HFFc6 (cell line): ENCODE results near the gene TMEM154. TPM values are rescaled to one million over a fixed set of nuclear protein-coding genes. Genes with fewer than 3 reads are reported as not detected.

Source experiments
- DNase-seq: peaks from one replicate; pipeline ENCODE4 v3.0.0-alpha.2; 2018
- H3K27ac Mint-ChIP-seq: 2 replicates; pipeline ENCODE4 v1.8.0; 2020; ENCODE audit warnings: mild to moderate bottlenecking, mixed read lengths
- H3K27me3 Mint-ChIP-seq: 2 replicates; pipeline ENCODE4 v1.8.0; 2021; ENCODE audit warnings: mild to moderate bottlenecking, moderate library complexity, mixed read lengths; ENCODE audit not compliant: insufficient read depth
- H3K36me3 Mint-ChIP-seq: 2 replicates; pipeline ENCODE4 v1.8.0; 2021; ENCODE audit warnings: low read depth, mixed read lengths
- H3K4me1 Mint-ChIP-seq: 2 replicates; pipeline ENCODE4 v1.8.0; 2020; ENCODE audit warnings: low read depth, mixed read lengths
- H3K4me3 Mint-ChIP-seq: 2 replicates; pipeline ENCODE4 v1.8.0; 2020; ENCODE audit warnings: mild to moderate bottlenecking, moderate library complexity, mixed read lengths
- H3K9me3 Mint-ChIP-seq: 2 replicates; pipeline ENCODE4 v1.8.0; 2020; ENCODE audit warnings: mild to moderate bottlenecking, mixed read lengths
- total RNA-seq, 6 experiments: library from RNA; stranded (reverse); fragmentation: NEBNext Ultra II Directional; extraction: Animal tissue kit (Norgen Biotek cat#: 25700); gene quantifications; 2 replicates in 1 of 6; 3 replicates in 5 of 6; pipeline ENCODE4 v1.2.3, GENCODE V29; 2021
- TF ChIP-seq, protein P1 (sequence below): fragments of 200-600 bp; sonication (generic); IDR thresholded peaks from 2 replicates; pipeline ENCODE4 v1.5.0; 2021; ENCODE audit warnings: antibody characterized with exemption, mild to moderate bottlenecking

TMEM154 gene
- total RNA-seq, 6 experiments from 2014 or later: 0.23 to 4.0 (median 0.95) TPM

DNA sequence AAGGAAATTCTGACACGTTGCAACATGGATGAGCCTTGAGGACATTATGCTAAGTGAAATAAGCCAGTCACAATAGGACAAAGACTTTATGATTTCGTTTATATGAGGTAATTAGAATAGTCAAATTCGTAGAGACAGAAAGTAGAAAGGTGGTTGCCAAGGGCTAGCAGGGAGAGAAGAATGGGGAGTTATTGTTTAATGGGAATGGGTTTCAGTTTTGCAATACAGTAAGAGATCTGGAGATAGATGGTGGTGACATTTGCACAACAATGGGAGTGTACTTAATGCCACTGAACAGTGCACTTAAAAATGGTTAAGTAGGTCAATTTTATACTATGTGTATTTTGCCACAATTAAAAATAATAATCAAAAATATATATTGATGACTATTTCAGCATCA, 43.4 kb upstream of the TMEM154 start:
- H3K36me3 Mint-ChIP-seq: no peaks in the 10 kb centered on the region
- DNase-seq: no peak
- no peaks in the 10 kb centered on the region for H3K4me1 Mint-ChIP-seq
- H3K4me3 Mint-ChIP-seq: no peak overlapping the region
- H3K27me3 Mint-ChIP-seq: peaks cover 31% of the 10 kb centered on the region
- H3K9me3 Mint-ChIP-seq: no peaks in the 10 kb centered on the region
- TF ChIP-seq, protein P1, sequence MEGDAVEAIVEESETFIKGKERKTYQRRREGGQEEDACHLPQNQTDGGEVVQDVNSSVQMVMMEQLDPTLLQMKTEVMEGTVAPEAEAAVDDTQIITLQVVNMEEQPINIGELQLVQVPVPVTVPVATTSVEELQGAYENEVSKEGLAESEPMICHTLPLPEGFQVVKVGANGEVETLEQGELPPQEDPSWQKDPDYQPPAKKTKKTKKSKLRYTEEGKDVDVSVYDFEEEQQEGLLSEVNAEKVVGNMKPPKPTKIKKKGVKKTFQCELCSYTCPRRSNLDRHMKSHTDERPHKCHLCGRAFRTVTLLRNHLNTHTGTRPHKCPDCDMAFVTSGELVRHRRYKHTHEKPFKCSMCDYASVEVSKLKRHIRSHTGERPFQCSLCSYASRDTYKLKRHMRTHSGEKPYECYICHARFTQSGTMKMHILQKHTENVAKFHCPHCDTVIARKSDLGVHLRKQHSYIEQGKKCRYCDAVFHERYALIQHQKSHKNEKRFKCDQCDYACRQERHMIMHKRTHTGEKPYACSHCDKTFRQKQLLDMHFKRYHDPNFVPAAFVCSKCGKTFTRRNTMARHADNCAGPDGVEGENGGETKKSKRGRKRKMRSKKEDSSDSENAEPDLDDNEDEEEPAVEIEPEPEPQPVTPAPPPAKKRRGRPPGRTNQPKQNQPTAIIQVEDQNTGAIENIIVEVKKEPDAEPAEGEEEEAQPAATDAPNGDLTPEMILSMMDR: no peak
- no peak overlapping the region for H3K27ac Mint-ChIP-seq

DNA sequence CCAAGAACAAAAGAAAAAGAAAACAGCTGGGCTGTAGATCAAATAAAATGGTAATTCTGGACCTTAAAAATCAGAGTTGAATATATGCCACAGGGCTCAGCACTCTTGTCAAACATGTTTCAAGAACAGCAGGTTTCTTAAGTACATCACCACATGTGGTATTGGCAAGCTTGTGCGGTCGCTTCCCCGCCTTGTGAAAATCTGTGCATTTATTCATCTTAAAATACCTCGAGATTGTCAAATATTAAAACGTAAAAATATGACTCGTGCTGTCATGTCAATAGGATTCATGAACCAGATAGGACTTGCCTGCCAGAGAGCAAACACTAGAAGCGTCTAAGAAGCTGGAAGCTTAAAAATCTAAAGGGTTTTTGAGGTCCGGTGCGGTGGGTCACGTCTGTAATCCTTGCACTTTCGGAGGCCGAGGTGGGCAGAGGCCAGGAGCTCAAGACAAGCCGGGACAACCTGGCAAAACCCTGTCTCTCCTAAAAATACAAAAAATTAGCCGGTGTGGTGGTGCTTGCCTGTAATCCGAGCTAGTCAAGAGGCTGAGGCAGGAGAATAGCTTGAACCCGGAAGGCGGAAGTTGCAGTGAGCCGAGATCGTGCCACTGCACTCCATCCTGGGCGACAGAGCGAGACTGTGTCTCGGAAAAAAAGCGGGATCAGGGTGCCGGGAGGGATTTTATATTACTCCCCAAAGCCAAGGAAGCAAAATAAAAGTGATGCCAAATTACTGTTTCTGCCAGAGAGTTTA, 40.2 kb upstream of the TMEM154 start:
- H3K27me3 Mint-ChIP-seq: peaks cover 21% of the 10 kb centered on the region
- no peak for DNase-seq
- TF ChIP-seq, protein P1: no peak
- H3K27ac Mint-ChIP-seq: no peak overlapping the region
- peaks cover 15% of the 10 kb centered on the region for H3K9me3 Mint-ChIP-seq
- H3K4me3 Mint-ChIP-seq: no peak overlapping the region
- H3K36me3 Mint-ChIP-seq: peaks cover 5% of the 10 kb centered on the region
- no peaks in the 10 kb centered on the region for H3K4me1 Mint-ChIP-seq

DNA sequence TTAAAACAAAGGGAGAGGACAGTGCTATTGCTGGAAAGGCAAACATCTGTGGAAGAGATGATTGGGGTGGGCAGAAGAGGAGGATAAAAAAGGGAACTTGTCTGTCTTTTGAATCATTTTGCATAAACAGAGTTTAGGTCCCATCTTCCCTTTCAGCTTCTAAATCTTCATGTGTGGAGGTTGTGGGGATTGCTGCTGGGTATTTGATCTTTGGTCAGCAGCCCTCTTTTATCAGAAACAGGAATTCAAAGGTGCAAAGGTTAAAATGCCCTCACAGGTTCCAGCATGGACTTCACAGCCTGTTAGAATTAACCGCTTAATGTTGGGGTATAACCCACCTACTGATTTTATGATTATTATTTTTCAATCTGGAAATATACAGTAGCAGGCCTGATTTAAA, 39.5 kb upstream of the TMEM154 start:
- Mint-ChIP-seq H3K9me3 (peaks cover 22% of the 10 kb centered on the region), H3K4me1 (no peaks in the 10 kb centered on the region), H3K27me3 (peaks cover 21% of the 10 kb centered on the region), H3K4me3 (no peak overlapping the region), H3K36me3 (peaks cover 7% of the 10 kb centered on the region), H3K27ac (no peak overlapping the region)
- DNase-seq: no peak
- TF ChIP-seq, protein P1: no peak

DNA sequence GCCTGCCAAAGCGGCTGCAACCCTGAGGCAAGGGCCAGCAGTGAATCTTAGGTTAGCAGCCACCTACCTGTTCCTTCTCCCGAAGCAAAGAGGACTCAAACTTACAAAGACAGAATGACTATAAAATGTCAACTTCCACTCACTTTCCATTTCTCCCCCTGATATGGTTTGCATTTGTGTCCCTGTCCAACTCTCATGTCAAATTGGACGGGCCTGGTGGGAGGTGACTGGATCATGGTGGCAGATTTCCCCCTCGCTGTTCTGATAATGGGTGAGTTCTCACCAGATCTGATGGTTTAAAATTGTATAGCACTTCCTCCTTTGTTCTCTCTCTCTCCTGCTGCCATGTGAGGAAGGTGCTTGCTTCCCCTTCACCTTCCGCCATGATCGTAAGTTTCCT, 35.3 kb upstream of the TMEM154 start:
- Mint-ChIP-seq H3K27me3 (peaks cover 27% of the 10 kb centered on the region), H3K4me1 (no peaks in the 10 kb centered on the region), H3K4me3 (no peak overlapping the region), H3K36me3 (peaks cover 7% of the 10 kb centered on the region), H3K9me3 (peaks cover 31% of the 10 kb centered on the region), H3K27ac (no peak overlapping the region)
- TF ChIP-seq, protein P1: no peak
- DNase-seq: no peak

DNA sequence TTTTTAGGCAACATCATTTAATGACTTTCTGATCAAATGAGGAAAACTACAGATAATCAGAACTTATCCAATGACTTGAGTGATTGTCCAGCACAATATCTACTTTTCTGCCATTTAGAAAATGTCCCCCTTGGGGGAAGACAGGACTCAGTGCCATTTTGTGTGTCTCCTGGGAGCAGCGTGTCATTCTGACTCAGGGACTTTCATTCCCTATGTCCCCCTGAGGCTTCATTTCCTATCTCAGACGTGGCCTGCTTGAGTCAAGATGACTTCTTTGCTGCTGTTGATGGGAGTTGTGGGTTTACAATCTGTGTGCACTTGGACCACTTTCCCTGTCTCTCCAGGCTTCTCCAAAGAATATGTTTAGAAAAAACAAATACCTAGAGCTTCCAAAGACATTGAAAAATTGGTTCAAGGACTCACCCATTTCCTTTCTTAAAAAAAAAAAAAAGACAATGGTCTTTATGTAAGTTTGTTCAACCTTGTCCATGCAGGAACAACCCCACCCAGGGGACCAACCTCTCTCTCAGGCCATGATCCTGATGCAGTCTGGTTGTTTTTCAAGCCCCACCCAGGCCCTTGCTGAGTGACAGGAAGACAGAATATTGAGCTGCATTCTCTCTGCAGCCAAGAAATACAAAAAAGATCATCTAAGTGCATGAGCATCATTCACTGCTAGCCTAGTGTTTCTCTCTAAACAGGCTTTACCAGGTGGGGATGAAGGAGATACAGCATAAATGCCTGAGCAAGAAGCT, 34.3 kb upstream of the TMEM154 start:
- Mint-ChIP-seq H3K4me1 (no peaks in the 10 kb centered on the region), H3K9me3 (peaks cover 31% of the 10 kb centered on the region), H3K27ac (no peak overlapping the region), H3K27me3 (peaks cover 22% of the 10 kb centered on the region), H3K4me3 (no peak overlapping the region), H3K36me3 (peaks cover 7% of the 10 kb centered on the region)
- no peak for DNase-seq
- TF ChIP-seq, protein P1: no peak
